ENCODE results near the gene VEPH1.

The VEPH1 gene

GRCh38 chr3:157442729-157443128 lies 60.5 kb downstream of the VEPH1 start:
- DNase-seq (ENCODE audit: low read depth) = no peak
- no peak overlapping the region for H3K4me3 ChIP-seq (ENCODE audit: low read depth, low read length)
- TF ChIP-seq CTCF (IDR thresholded peaks at IDR 0.05; ENCODE audit: control insufficient read depth, extremely low read depth, insufficient read depth) = no peak

GRCh38 chr3:157441102-157441624 lies 62.1 kb downstream of the VEPH1 start:
- H3K4me3 ChIP-seq (ENCODE audit: low read depth, low read length) = no peak overlapping the region
- TF ChIP-seq CTCF (IDR thresholded peaks at IDR 0.05; ENCODE audit: control insufficient read depth, extremely low read depth, insufficient read depth) = no peak
- DNase-seq (ENCODE audit: low read depth) = no peak

- no peak for DNase-seq (ENCODE audit: low read depth)
- TF ChIP-seq CTCF (IDR thresholded peaks at IDR 0.05; ENCODE audit: control insufficient read depth, extremely low read depth, insufficient read depth) = no peak
- H3K4me3 ChIP-seq (ENCODE audit: low read depth, low read length) = peak overlapping the region; percentile 50
Measured at GRCh38 chr3:157438194-157438730, 65.0 kb downstream of the VEPH1 start.

- DNase-seq (ENCODE audit: low read depth) = no peak
- peak within 1 kb of the TSS; percentile 50 for H3K4me3 ChIP-seq (ENCODE audit: low read depth, low read length)
- TF ChIP-seq CTCF (IDR thresholded peaks at IDR 0.05; ENCODE audit: control insufficient read depth, extremely low read depth, insufficient read depth) = no peak
Measured at GRCh38 chr3:157436583-157437291, 66.5 kb downstream of the VEPH1 start, which contains the start of gene PTX3. TSS of gene PTX3 (plus strand) at chr3:157436850. CDS start at chr3:157436934, 84 bp downstream.

- no peak for TF ChIP-seq CTCF (IDR thresholded peaks at IDR 0.05; ENCODE audit: control insufficient read depth, extremely low read depth, insufficient read depth)
- DNase-seq (ENCODE audit: low read depth) = no peak
- H3K4me3 ChIP-seq (ENCODE audit: low read depth, low read length) = no peak overlapping the region
Measured at GRCh38 chr3:157429708-157430107, 73.5 kb downstream of the VEPH1 start.

- H3K4me3 ChIP-seq (ENCODE audit: low read depth, low read length) = no peak overlapping the region
- TF ChIP-seq CTCF (IDR thresholded peaks at IDR 0.05; ENCODE audit: control insufficient read depth, extremely low read depth, insufficient read depth) = no peak
- DNase-seq (ENCODE audit: low read depth) = no peak
Measured at GRCh38 chr3:157428853-157429252, 74.4 kb downstream of the VEPH1 start.
